ENCODE results near the gene ECPAS.
"Not testable (repeated sequence)": the region's sequence is repeated elsewhere in the genome, so short reads cannot be mapped to it uniquely, and the experiment has no call there.

ECPAS gene

DNA sequence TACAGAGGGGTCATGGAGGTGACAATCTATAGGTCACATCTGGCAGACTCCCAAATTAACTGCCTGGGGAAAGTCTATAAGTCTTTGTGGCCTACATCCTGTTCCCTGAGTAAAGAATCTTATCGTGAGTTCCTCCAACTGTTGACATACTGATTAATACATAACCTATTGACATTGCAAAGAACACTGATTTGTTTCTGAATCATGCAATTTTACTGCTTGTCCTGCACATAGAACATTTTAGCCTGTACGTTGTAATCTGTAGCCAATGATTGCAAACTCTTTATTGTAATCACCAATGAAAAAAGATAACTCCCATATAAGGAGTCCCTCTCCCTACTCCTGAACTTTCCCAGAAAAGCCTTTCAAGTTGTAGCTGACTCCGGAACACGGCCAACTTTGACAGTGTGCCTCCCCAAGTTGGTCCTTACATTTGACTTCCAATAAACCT lies 135.3 kb downstream of the ECPAS start:
- in situ Hi-C loops (cut with HindIII; ENCODE audit: low pct_unique_long_range_greater_than_20kb, low sequenced_read_pairs): no loop called here
- no peak for TF ChIP-seq JUND (IDR thresholded peaks at IDR 0.05; ENCODE audit: low read depth)
- DNase-seq (ENCODE audit: low read depth in 1 of 2, low spot score in 1 of 2): no peak

DNA sequence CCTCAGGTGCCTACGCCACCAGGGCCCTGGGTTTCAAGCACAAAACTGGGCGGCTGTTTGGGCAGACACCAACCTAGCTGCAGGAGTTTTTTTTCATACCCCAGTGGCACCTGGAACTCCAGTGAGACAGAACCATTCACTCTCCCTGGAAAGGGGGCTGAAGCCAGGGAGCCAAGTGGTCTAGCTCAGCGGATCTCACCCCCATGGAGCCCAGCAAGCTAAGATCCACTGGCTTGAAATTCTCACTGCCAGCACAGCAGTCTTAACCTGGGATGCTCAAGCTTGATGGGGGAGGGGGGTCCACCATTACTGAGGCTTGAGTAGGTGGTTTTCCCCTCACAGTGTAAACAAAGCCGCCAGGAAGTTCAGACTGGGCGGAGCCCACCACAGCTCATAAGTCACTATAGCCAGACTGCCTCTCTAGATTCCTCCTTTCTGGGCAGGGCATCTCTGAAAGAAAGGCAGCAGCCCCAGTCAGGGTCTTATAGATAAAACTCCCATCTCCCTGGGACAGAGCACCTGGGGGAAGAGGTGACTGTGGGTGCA lies 149.8 kb downstream of the ECPAS start:
- DNase-seq (ENCODE audit: low read depth in 1 of 2, low spot score in 1 of 2); in situ Hi-C loops (cut with HindIII; ENCODE audit: low pct_unique_long_range_greater_than_20kb, low sequenced_read_pairs): not testable (repeated sequence)

DNA sequence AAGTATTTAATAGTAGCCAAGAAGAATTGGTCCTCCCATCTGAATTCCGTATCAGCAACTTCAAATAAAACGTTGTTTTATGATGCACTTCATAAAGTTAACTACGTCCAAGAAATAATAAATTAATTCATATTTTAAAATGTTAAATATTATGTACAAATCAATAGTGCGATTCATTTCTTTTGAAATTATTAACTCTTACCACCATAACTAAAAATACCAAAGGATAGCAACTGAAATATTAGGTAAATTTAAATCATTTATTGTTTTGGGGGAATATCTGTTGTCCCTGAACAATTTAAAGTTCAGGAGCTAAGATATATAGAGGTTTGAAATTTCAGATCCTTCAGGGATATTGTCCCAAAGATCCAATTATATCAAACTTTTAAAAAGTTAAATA lies 154.1 kb downstream of the ECPAS start, which contains the start of gene OR2K2:
TSS of gene OR2K2 (minus strand) at position 101 of the 400 bp plus-strand sequence. CDS start 1,791 bp downstream, outside the sequence.
- in situ Hi-C loops (cut with HindIII; ENCODE audit: low pct_unique_long_range_greater_than_20kb, low sequenced_read_pairs): no loop called here
- DNase-seq (ENCODE audit: low read depth in 1 of 2, low spot score in 1 of 2): no peak
- TF ChIP-seq JUND (IDR thresholded peaks at IDR 0.05; ENCODE audit: low read depth): no peak

DNA sequence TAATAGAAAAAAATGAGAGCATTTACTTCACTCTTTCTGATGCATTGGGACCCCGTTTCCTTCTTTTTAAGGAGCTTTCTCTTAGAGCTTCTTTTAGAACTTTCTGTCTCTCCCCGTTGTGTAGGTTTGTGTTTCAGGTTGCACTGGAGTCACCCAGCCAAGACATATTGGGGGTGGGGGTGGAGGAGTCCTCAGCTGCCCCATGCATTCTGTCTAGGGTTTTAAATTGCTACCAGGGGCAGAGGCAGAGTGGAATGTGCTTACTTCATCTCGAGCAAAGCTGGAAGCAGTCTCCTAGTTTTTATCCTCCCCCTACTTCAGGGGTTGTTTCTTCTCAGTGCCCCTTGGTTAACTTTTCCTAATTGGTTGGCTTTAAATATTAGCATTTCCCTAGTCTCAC lies 163.6 kb downstream of the ECPAS start:
- TF ChIP-seq JUND (IDR thresholded peaks at IDR 0.05; ENCODE audit: low read depth): no peak
- in situ Hi-C loops (cut with HindIII; ENCODE audit: low pct_unique_long_range_greater_than_20kb, low sequenced_read_pairs): no loop called here
- no peak for DNase-seq (ENCODE audit: low read depth in 1 of 2, low spot score in 1 of 2)

DNA sequence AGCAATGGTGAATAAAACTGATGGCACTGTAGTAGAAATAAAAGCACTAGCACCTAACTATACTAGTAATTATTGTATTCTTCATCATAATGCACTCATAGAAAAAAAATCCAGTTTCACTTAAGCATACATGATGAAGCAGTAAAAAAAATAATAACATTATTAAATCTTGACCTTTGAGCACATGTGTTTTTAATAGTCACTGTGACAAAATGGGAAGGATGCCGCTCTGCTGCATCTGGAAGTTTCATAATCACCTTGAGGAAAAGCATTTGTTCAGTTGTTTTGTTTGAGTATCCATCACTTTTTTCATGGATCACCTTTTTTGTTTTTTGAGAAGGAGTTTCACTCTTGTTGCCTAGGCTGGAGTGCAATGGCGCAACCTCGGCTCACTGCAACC lies 167.4 kb downstream of the ECPAS start:
- DNase-seq (ENCODE audit: low read depth in 1 of 2, low spot score in 1 of 2): no peak
- in situ Hi-C loops (cut with HindIII; ENCODE audit: low pct_unique_long_range_greater_than_20kb, low sequenced_read_pairs): no loop called here

More for the DNA sequence above, 167.4 kb downstream of the ECPAS start:
- no peak for TF ChIP-seq JUND (IDR thresholded peaks at IDR 0.05; ENCODE audit: low read depth)

All from T47D (cell line).